NOMO-1 (cell line): ENCODE measurements around the gene PAX7.

Experiments
- DNase-seq, 2 experiments: peaks; one replicate each; lab custom pipeline; 2025; ENCODE audit not compliant: unreplicated experiment in 2 of 2; lab: John Stamatoyannopoulos, UW

PAX7 gene

GRCh38 chr1:18640228-18641004, 9.8 kb downstream of the PAX7 start:
- DNase-seq: no peak

- DNase-seq: no peak
Observed at GRCh38 chr1:18641005-18641941, 10.6 kb downstream of the PAX7 start.

- no peak for DNase-seq
Observed at GRCh38 chr1:18642278-18643095, 11.8 kb downstream of the PAX7 start.

GRCh38 chr1:18643154-18644012, 12.7 kb downstream of the PAX7 start:
- no peak for DNase-seq

- no peak for DNase-seq
Observed at GRCh38 chr1:18644013-18644399, 13.4 kb downstream of the PAX7 start.

- no peak for DNase-seq
Observed at GRCh38 chr1:18644446-18644845, 13.8 kb downstream of the PAX7 start.

GRCh38 chr1:18644973-18645746, 14.5 kb downstream of the PAX7 start:
- DNase-seq: no peak

GRCh38 chr1:18645747-18646090, 15.1 kb downstream of the PAX7 start:
- DNase-seq: no peak

GRCh38 chr1:18646091-18646785, 15.6 kb downstream of the PAX7 start:
- DNase-seq: no peak

GRCh38 chr1:18646786-18647410, 16.3 kb downstream of the PAX7 start:
- no peak for DNase-seq

GRCh38 chr1:18647681-18648214, 17.1 kb downstream of the PAX7 start:
- DNase-seq: no peak

GRCh38 chr1:18649693-18650370, 19.2 kb downstream of the PAX7 start:
- DNase-seq: no peak

GRCh38 chr1:18651713-18652112, 21.1 kb downstream of the PAX7 start:
- DNase-seq: no peak

GRCh38 chr1:18652791-18653190, 22.1 kb downstream of the PAX7 start:
- DNase-seq: no peak

GRCh38 chr1:18653367-18653766, 22.7 kb downstream of the PAX7 start:
- no peak for DNase-seq

- DNase-seq: no peak
Observed at GRCh38 chr1:18653916-18654315, 23.3 kb downstream of the PAX7 start.

- no peak for DNase-seq
Observed at GRCh38 chr1:18654599-18654998, 24.0 kb downstream of the PAX7 start.
